HEK293T (cell line): ENCODE data around the gene LRP1B.

ENCODE experiments used
- BHLHE40 ChIP-seq: fragments of 450-650 bp; IDR thresholded peaks from 2 replicates; pipeline ENCODE4 v1.6.1; 2016; ENCODE audit warnings: mild to moderate bottlenecking, moderate library complexity, borderline replicate concordance
- ELF4 ChIP-seq: fragments of 450-650 bp; IDR thresholded peaks from 2 replicates; pipeline ENCODE4 v1.6.1; 2017; ENCODE audit warnings: antibody characterized with exemption
- FOXK2 ChIP-seq: fragments of 450-650 bp; IDR thresholded peaks from 2 replicates; pipeline ENCODE4 v1.6.1; 2016; ENCODE audit warnings: mild to moderate bottlenecking
- FOXM1 ChIP-seq: fragments of 450-650 bp; IDR thresholded peaks from 2 replicates; pipeline ENCODE4 v1.6.1; 2017; ENCODE audit warnings: mild to moderate bottlenecking, borderline replicate concordance
- SP1 ChIP-seq: fragments of 450-650 bp; IDR thresholded peaks from 2 replicates; pipeline ENCODE4 v1.6.1; 2017
- TARDBP ChIP-seq: fragments of 450-650 bp; IDR thresholded peaks from 2 replicates; pipeline ENCODE4 v1.6.1; 2016
- ZNF384 ChIP-seq: fragments of 450-650 bp; IDR thresholded peaks from 2 replicates; pipeline ENCODE4 v1.6.1; 2016

- no peak for TF ChIP-seq ELF4
- no peak for TF ChIP-seq FOXM1
- TF ChIP-seq BHLHE40, result no peak
- TF ChIP-seq TARDBP, result no peak
- no peak for TF ChIP-seq ZNF384
- TF ChIP-seq FOXK2, result no peak
- no peak for TF ChIP-seq SP1
Measured at GRCh38 chr2:140650825-140651224, 1480.0 kb downstream of the LRP1B start.
